Measurements from ENCODE around the gene DNAL1.
"Not testable (repeated sequence)": the region's sequence is repeated elsewhere in the genome, so short reads cannot be mapped to it uniquely, and the experiment has no call there.

The DNAL1 gene

DNA sequence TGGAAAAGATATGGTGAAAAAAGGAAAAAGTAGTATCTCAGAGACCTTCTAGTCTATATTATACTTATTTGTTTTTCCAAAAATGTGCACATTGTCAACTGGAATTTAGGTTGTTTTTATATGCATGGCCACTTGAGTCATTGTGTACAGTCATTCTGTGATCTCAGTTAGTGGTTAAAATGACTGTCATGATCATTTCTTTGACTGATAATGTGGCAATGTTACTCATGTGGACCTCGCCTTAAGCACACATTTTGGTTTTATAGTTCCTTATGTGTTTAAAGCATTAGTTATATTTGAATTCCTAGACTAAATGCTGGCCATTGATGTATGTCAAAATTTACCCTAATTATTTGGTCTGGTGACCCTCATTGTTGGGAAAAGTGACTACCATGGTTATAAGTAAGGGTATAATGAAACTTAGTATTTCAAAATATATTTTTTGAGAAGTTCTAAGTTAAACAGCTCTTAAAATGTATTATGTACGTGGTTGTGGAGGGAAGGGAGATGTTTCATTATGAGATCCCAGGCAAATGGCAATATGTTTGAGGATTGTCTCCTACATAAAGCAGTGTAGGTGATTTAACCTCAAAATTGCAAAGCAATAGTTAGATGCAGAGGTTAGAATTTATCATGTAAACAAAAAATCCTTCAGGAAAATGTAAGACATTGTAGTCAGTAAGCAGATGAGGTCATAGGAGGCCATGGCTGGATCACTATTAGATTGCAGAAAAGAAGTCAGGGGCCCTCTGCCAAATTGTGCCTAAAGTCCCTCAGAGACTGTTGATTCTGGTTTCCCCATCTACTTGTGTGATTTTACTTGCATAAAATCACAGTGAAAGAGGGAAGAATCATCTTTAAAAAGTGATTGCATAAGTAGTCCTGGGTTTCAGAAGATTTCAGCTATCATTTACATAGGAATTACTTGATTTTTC, 51.9 kb downstream of the DNAL1 start:
- in situ Hi-C loops (cut with MboI; ENCODE audit: low sequenced_read_pairs) = no loop called here

DNA sequence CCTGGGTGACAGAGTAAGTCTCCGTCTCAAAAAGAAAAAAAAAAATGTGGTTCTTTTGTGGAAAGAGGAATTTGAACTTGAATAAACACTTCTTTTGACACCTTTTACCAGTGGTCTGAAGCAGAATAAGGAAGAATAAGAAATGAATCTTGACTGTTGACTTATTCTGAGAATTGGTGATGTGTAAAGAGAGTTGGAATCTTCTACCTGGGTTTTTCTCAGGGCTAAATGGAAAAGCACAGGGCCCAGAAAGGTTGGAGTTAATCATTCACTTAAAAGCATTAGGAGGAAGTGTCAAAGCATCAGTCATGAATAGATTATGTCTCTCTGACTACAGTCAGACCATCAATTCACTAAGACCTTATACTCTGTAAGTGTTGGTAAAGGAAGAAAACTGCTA, 55.5 kb downstream of the DNAL1 start:
- in situ Hi-C loops (cut with MboI; ENCODE audit: low sequenced_read_pairs) = no loop called here

DNA sequence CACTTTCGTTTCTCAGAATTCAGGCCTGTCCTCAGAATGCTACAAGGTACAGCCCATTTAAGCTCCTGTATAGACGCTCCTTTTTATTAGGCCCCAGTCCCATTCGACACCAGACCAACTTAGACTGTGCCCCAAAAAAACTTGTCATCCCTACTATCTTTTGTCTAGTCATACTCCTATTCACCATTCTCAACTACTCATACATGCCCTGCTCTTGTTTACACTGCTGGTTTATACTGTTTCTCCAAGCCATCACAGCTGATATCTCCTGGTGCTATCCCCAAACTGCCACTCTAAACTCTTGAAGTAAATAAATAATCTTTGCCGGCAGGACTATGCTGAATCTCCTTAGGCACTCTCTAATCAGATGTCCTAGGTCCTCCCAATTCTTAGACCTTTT, 63.3 kb downstream of the DNAL1 start:
- in situ Hi-C loops (cut with MboI; ENCODE audit: low sequenced_read_pairs) = not testable (repeated sequence)

DNA sequence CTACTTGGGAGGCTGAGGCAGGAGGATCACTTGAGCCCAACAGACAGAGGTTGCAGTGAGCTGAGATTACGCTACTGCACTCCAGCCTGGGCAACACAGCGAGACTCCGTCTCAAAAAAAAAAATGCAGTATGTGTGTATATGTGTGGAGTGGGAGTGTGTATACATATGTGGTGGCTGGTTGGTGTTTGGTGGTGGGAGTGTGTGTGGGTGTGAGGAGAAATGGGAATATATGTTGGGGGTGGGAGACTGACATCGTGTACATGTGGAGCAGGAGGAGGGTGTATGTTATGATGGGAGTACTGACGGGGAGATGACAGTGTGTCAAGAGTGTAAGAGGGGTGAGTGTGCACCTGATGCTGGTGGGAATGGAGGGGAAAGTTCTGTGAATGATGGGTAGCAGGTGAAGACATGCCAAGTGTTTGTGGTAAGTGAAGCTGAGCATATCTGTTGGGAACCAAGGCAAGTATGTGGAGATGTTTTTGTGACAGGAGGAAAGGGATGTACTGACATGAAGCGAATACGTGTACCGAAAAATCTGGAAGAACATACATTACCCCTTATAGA, 65.2 kb downstream of the DNAL1 start:
- in situ Hi-C loops (cut with MboI; ENCODE audit: low sequenced_read_pairs) = no loop called here

DNA sequence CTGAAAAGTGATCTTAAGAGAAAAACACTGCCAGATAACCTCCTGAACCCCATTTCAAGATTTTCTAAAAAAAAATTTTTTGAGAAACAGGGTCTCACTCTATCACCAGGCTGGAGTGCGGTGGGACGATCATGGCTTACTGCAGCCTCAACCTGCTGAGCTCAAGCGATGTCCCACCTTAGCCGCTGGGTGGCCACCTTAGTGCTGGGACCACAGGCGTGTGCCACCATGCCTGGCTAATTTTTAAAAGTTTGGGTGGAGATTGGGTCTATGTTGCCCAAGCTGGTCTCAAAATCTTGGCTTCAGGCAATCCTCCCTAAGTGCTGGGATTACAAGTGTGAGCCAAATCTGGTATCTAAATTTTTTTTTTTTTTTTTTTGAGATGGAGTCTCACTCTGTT, 66.0 kb downstream of the DNAL1 start:
- in situ Hi-C loops (cut with MboI; ENCODE audit: low sequenced_read_pairs) = no loop called here

DNA sequence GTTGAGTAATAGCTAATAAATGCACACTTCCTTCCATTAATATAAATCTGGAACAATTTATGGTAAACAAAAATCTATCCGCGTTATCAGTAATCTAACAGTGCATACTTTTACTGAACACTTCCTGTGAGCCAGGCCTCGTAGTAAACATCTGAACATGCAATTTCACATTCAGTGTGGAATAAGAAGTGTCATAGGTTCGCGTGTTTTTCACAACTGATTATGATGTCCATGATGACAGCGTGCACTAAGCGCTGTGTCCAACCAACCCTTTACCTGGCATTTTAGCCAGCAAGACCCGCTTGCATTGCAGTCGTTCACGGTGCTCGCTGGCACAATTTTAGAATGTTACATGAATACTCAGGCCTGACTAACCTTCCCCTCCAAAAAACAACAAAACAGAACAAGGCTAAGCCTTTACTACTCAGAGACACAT, 67.3 kb downstream of the DNAL1 start:
- in situ Hi-C loops (cut with MboI; ENCODE audit: low sequenced_read_pairs) = no loop called here

DNA sequence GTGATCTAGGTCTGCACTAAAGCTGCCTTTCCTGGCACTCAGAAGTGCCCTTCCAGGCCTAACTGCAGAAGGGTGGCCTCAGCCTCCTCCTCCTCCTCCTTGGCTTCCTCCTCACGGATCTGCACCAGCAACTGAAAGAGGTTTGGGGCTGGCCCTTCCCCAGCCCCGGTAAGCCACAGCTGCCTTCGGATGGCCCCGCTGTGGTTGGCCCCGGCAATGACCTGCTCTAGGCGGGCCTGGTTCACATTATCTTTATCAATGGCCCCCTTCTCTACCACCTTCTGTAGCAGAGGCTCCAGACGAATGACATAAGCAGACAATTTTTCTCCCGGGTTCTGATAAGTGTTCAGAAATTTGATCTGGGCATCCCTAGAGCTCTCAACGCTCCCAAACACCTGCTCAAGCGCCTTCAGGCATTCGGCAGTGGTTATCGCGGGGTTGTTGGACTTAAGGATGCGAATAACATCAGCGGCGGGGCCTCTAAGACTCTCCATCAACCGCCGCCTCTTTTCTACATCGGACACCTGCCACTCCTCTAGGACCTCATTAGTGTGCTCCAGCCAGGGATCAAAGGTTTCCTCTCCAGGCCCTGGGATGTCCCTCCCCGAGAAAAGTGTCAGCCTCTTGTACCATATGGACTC, 67.9 kb downstream of the DNAL1 start:
- in situ Hi-C loops (cut with MboI; ENCODE audit: low sequenced_read_pairs) = no loop called here

DNA sequence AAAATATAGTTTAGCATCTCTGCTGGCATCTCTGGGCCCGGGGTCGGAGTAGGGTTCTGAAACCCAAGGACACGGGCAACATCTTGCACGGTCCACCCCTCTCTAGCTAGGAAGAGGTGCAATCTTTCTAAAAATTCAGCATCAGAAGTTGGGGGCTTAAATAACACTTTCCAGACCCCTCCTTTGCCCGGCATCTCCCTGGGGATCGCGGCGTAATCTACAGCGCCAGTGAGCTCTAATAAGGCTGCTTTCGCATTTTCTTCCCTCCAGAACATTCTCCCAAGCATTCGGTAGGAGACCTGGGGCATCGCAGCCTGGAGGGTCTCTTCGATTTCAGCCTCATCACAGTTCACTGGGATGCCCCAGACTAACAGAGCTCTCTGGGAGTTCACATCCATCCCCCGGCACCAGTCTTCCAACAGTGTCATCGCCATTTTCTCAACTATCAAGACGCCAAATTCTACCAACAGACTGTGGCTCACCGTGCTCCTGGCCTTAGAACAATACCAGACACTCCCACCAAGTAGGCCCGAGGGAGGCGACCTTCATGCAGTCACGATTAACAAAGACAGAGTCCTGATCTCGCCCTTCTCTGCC, 68.5 kb downstream of the DNAL1 start:
- in situ Hi-C loops (cut with MboI; ENCODE audit: low sequenced_read_pairs) = no loop called here

DNA sequence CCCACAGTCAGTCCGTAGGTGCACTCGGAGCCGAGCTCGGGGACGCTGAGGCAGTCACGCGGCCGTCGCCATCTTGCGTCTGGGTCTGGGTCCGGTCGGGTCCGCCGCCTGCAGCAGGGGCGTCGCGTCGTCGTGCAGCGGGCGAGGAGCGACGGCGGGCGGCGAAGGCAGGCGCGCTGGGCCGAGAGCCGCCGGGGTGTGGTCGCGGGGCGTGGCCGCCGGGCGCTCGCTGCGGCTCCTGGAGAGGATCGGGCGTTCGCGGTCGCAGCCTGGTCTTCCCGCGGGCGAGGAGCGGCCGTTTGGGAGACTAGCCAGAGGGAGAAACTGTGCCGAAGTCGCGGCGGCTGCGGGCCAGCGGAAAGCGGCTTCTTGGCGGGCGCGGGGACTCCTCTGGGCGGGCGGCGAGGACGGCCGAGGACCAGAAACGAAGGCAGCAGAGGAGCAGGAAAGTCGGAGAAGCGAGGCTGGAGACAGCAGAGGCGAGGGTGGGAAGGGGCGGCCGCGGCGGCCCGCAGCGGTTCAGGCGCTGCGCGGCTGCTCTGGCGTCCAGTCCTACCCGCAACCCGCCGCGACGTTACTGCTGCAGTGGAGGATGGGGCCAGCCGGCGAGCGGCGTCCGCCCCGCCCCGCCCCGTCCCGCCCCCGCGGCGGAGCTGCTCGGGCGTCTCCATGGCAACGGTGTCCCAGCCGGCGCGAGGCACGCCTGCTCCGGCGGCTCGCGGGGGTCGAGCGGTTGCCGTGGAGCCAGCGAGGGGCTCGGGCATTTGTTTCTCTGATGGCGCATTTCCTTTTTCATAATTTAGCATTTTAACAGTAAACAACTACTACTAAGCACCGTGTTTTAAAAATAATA, 69.2 kb downstream of the DNAL1 start, which contains the start of gene PNMA1:
TSS of gene PNMA1 (minus strand) at position 582 of the 853 bp plus-strand sequence. CDS start 745 bp downstream, outside the sequence.
- in situ Hi-C loops (cut with MboI; ENCODE audit: low sequenced_read_pairs) = no loop called here

DNA sequence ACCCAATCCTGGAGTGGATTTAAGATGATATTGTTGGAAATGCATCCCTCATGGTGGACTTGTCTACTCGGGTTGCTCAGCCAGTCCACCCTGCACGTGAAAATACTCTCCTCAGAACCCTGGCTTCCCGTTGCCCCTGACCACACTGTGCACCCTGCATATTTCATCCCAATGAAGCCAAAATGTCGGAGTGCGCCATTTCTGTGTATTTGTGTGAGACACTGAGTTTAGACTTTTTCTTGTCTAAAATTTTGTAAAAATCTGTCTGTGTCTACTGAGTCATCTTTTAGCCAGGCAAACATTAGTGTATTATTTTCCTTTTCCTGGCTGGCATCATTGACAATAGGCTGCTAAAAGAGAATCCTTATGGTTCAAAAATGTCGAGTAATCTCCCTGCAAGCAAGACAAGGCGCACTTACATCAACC, 69.9 kb downstream of the DNAL1 start:
- in situ Hi-C loops (cut with MboI; ENCODE audit: low sequenced_read_pairs) = no loop called here

DNA sequence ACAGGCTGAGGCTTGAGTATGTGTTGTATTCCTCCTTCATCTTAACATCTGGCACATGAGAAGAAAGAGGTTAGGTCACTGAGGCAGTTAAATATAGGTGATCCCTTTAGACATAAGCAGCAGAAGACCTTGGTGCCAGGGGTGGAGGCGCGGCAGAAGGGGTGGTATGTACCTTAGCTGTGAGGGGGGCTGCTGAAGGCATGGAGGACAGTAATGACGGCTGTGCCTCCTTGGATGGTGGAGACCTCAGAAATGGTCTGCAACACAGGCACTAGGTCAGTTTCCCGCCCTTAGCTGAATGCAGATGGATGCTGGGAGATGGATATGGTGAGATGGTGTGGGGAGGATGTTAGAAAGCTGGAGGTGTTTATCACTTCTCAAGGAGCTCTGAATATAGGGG, 70.9 kb downstream of the DNAL1 start:
- in situ Hi-C loops (cut with MboI; ENCODE audit: low sequenced_read_pairs) = no loop called here

DNA sequence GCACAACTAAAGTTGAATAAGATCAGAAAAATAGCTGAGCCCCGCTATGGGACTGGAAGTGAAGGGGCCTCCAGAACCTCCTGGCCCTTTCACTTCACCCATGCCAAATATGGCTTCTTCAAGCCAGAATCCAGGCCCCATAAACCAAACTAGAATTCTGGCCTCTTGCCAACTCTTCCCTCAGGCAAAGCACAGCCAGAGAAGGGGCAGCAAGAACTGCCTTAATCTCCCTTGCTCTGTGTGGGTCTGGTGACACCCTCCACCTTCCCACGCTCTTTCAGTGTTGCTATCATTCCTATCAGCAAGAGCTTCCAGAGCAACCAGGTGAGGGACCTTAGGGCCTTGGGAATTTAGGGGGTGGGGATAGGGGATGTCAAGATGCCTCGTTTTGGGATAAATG, 72.5 kb downstream of the DNAL1 start:
- in situ Hi-C loops (cut with MboI; ENCODE audit: low sequenced_read_pairs) = no loop called here

DNA sequence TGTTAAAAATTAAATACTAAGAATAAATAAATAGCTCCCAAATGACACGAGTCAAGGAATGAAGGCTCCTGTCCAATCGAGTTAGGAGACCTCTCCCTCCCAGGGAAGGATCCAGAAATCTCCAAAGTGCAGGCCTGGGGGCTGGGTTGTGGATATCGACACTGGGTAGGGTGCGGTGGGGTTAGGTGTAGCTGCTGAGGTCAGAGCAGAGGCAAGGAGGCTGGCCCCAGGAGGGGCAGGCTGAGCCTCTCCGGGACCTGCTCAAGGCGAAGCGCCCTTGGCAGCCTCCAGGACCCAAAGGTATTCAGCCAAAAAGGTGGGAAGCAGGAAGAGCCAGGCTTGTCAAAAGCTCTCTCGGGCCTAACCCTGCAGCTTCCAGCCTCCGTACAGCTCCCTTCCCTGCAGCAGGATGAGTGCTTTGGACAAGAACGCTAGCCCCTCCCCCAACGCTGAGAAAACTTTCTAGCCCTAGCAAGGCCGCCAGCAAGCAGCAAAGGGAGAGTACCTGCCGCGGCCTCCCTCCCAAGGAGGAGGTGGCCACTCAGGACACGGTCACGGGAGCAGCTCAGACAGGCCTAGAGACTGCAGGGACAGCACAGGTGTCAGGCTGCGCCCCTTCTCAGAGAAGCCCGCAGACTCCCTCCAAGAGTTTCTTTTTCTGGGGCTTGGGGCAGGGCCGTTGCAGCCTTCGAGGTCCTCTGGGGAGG, 73.1 kb downstream of the DNAL1 start:
- in situ Hi-C loops (cut with MboI; ENCODE audit: low sequenced_read_pairs) = no loop called here

DNA sequence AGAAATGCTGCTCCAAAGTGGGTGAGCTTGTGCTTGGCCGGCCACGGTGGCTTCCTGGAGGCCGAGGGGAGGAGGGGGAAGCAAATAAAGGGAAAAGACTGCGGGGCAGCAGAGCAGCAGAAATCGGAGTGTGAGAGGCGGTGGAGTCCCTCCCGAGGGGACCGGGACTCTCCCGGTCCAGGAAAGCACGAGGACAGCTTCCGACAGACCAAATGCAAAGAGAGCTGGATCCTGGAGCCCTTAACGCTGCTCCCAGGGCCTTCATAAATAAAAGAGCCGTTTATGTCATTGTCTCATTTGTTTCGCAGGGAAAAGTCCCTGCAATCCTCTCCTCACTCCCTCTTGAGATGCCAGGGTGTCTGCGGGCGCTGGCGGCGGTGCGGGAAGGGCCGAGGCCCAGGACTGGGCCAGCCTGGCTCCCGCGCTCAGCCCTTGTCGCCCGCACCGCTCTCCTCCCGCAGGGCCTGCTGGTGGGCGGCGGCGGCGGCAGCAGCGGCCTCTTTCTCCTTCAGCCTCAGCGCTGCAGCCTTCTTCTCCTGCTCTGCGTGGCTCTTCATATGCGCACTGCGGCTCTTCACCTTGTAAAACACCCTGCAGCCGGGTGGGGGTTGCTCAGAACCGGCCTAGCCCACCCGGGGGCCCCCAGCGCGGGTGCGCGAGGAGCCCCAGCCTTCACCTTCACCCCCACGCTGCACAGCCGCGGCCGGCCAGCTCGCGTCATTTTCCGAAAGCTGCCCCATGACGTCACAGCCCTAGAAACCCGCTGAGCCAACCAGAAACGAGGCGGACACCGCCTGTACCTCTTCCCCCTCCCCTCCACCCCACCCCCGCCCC, 73.8 kb downstream of the DNAL1 start:
- in situ Hi-C loops (cut with MboI; ENCODE audit: low sequenced_read_pairs) = no loop called here

DNA sequence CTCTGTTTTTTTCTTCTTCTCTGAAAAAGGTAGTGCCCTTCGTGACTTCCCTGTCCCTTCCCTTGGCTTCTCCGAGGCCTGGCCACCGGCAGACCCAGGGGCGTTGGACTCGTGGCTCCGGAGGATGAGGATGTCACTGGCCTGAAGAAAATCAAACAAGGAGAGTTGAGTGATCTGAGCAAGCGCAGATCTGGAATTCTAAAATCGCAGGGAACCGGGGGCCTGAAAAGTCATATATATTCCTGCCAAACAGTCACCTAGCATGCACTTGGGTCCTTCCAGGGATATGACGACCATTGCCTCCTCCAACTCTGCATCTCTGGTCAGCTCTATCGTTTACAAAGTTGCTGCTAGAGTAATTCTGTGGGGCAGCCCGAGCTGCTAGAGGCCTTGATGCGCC, 74.6 kb downstream of the DNAL1 start:
- in situ Hi-C loops (cut with MboI; ENCODE audit: low sequenced_read_pairs) = no loop called here

DNA sequence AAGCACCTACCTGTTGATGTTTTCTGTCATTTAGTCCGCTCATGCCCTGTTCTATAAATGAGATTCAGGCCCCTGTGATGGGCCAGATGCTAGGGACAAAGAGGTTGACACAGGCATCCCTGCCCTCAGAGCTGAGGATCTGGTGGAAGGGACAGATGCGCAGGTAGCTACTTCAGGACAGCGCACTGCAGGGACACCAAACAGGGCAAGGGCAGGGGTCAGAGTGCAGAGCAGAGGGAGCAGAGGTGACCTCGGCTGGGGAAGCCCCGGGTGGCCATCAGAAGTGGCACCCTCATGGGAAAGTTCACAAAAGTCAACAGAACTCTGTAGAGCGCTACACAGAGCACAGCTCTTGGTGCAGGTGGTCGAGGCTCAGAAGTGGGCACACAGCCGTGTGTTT, 75.0 kb downstream of the DNAL1 start:
- in situ Hi-C loops (cut with MboI; ENCODE audit: low sequenced_read_pairs) = no loop called here

DNA sequence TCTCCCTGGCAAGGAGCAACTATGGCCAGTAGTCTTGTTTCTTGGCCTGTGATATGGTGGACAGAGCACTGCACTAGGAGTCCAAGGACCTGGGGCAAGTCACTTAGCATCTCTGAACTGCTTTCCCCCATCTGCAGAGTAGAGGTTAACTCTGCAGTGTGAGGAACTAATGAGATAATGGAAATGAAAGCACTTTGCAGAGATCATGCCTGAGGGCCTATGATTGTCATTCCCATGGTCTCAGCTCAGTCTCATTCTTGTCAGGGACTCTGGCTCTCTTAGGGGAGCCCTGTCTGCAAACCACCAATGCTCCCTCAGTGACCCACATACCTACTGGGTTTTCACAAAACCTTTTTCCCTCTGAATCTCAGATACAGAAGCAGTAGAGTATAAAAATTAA, 75.8 kb downstream of the DNAL1 start:
- in situ Hi-C loops (cut with MboI; ENCODE audit: low sequenced_read_pairs) = no loop called here

DNA sequence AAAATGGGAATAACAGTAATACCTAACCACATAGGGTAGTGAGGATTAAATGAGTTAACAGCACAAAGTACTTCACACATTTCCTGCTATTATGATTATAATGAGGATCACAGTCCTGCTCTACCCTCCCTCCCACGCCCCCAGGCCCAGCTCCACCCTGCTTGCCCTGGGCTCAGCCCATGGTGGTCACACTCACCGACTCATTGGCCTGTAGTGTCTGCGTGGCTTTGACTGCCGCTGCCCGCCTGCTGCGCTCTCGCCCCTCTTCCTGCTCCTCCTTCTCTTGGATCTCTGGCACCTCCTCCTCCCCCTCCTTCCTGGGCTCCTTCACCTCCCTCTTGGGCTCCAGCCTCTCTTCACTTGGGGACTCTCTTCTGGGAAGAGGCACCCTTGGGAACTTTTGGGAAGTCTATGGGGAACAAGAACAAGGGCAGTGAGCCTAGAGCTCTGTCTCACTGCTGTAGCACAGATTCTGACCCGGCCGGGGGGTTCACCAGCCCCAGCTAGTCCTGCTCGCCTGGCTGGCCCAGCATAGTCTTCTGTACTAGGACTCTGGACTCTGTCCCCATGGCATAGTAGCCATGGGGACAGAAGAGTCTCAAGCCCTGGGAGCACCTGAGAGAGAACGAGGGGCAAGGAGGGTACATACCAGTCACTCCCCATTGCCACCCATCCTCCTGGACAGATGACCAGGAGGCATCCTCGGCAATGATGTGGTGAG, 76.5 kb downstream of the DNAL1 start:
- in situ Hi-C loops (cut with MboI; ENCODE audit: low sequenced_read_pairs) = no loop called here
